Trophoblast cell (in vitro differentiated cells and primary cell): Measurements from ENCODE around the gene BICD1.

Experiments used
- DNase-seq, 2 donors: peaks; one replicate each; pipeline ENCODE4 v3.0.0-alpha.2; 2016
- H2AFZ ChIP-seq: 2 replicates; pipeline ENCODE4 v1.6.1; 2013; ENCODE audit warnings: low read length, moderate library complexity, mild to moderate bottlenecking; ENCODE audit not compliant: insufficient read depth, poor library complexity
- H2AK5ac ChIP-seq: 2 replicates; pipeline ENCODE4 v1.6.1; 2013; ENCODE audit warnings: mild to moderate bottlenecking, low read length
- H2BK120ac ChIP-seq: 2 replicates; pipeline ENCODE4 v1.6.1; 2013; ENCODE audit warnings: low read length, mild to moderate bottlenecking, moderate library complexity; ENCODE audit not compliant: insufficient read depth, poor library complexity
- H2BK12ac ChIP-seq: 2 replicates; pipeline ENCODE4 v1.6.1; 2013; ENCODE audit warnings: mild to moderate bottlenecking, low read length, moderate library complexity
- H2BK5ac ChIP-seq: 2 replicates; pipeline ENCODE4 v1.6.1; 2013; ENCODE audit warnings: low read length, low read depth, moderate library complexity, mild to moderate bottlenecking; ENCODE audit not compliant: poor library complexity
- H3K14ac ChIP-seq: 2 replicates; pipeline ENCODE4 v1.6.1; 2013; ENCODE audit warnings: mild to moderate bottlenecking, low read length
- H3K18ac ChIP-seq: 2 replicates; pipeline ENCODE4 v1.6.1; 2013; ENCODE audit warnings: mild to moderate bottlenecking, low read length
- H3K23ac ChIP-seq: 2 replicates; pipeline ENCODE4 v1.6.1; 2013; ENCODE audit warnings: low read length
- H3K27ac ChIP-seq: 2 replicates; pipeline ENCODE4 v1.5.1; 2013; ENCODE audit warnings: low read depth, mild to moderate bottlenecking, inconsistent platforms, low read length, moderate library complexity
- H3K27me3 ChIP-seq: 2 replicates; pipeline ENCODE4 v1.6.1; 2013; ENCODE audit warnings: inconsistent platforms, mild to moderate bottlenecking, low read length, moderate library complexity; ENCODE audit not compliant: insufficient read depth
- H3K36me3 ChIP-seq, 2 experiments: 1 replicate in 1 of 2; 2 replicates in 1 of 2; pipeline ENCODE4 v1.6.1; 2013; ENCODE audit warnings: low read length in 2 of 2, mild to moderate bottlenecking in 2 of 2, moderate library complexity in 1 of 2; ENCODE audit not compliant: insufficient read depth in 2 of 2, control insufficient read depth in 1 of 2
- H3K4ac ChIP-seq: 2 replicates; pipeline ENCODE4 v1.6.1; 2013; ENCODE audit warnings: low read depth, mild to moderate bottlenecking, low read length, moderate library complexity
- H3K4me1 ChIP-seq, 2 experiments: 1 replicate in 1 of 2; 2 replicates in 1 of 2; pipeline ENCODE4 v1.6.1; 2013; ENCODE audit warnings: low read length in 2 of 2, mild to moderate bottlenecking in 2 of 2, moderate library complexity in 1 of 2; ENCODE audit not compliant: insufficient read depth in 2 of 2, control insufficient read depth in 1 of 2
- H3K4me2 ChIP-seq: 2 replicates; pipeline ENCODE4 v1.6.1; 2013; ENCODE audit warnings: inconsistent platforms, mild to moderate bottlenecking, low read length, moderate library complexity
- H3K4me3 ChIP-seq: 2 replicates; pipeline ENCODE4 v1.5.1; 2013; ENCODE audit warnings: mild to moderate bottlenecking, low read depth, low read length, inconsistent platforms
- H3K79me1 ChIP-seq: one replicate; pipeline ENCODE4 v1.6.1; 2013; ENCODE audit warnings: low read length
- H3K79me2 ChIP-seq: 2 replicates; pipeline ENCODE4 v1.6.1; 2013; ENCODE audit warnings: low read length, mild to moderate bottlenecking; ENCODE audit not compliant: control insufficient read depth, insufficient read depth, poor library complexity
- H3K9ac ChIP-seq: 2 replicates; pipeline ENCODE4 v1.6.1; 2013; ENCODE audit warnings: mild to moderate bottlenecking, low read length
- H3K9me3 ChIP-seq: 2 replicates; pipeline ENCODE4 v1.6.1; 2013; ENCODE audit warnings: low read depth, mild to moderate bottlenecking, control low read depth, inconsistent platforms, low read length; ENCODE audit not compliant: insufficient read depth
- H4K12ac ChIP-seq: 2 replicates; pipeline ENCODE4 v1.6.1; 2013; ENCODE audit warnings: low read depth, mild to moderate bottlenecking, low read length, moderate library complexity
- H4K8ac ChIP-seq: 2 replicates; pipeline ENCODE4 v1.6.1; 2013; ENCODE audit warnings: low read depth, mild to moderate bottlenecking, low read length, moderate library complexity
- H4K91ac ChIP-seq: one replicate; pipeline ENCODE4 v1.6.1; 2013; ENCODE audit warnings: low read depth, mild to moderate bottlenecking, low read length, moderate library complexity
- WGBS: extraction: QIAGEN DNeasy Blood & Tissue Kit; methylation state at CpG from one replicate; pipeline ENCODE4 v1.1.7; 2013; ENCODE audit warnings: missing lambda C conversion rate; ENCODE audit not compliant: insufficient read length, insufficient coverage; ENCODE audit errors: extremely low coverage; 5-methylcytosine and 5-hydroxymethylcytosine counted together

BICD1 gene

GRCh38 chr12:32336261-32336660, 229.6 kb downstream of the BICD1 start:
- no peak overlapping the region for H4K91ac ChIP-seq
- no CpG with 5 or more reads among the region's 4 CpGs for WGBS
- DNase-seq: no peak

DNA sequence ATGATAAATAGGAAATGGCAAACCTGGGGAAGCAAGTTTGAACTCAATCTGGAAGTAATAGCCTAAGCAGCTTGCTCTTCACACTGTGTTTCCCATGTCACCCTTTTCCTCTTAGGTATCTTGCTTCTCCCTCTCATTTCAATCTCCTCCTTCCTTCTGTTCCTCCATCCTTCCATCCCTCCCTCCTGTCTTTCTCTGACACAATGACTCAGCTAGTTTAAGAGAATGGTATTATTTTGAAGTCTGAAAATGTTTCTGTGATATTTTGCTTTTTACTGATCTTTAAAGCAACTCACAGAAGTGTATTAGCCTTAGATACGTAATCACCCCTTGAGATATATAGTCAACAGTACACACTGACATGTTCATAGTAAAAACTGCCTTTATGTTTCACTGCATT, 236.8 kb downstream of the BICD1 start:
- no peak for DNase-seq
- Histone ChIP-seq H2AFZ (no peak overlapping the region), H4K12ac (no peak overlapping the region), H3K9me3 (no peaks in the 10 kb centered on the region), H3K9ac (no peak overlapping the region), H4K91ac (no peak overlapping the region), H2BK5ac (no peak overlapping the region), H3K79me1 (no peaks in the 10 kb centered on the region), H3K23ac (no peak overlapping the region), H3K4me3 (no peak overlapping the region), H3K36me3 (no peaks in the 10 kb centered on the region), H3K18ac (no peak overlapping the region), H2BK12ac (no peak overlapping the region), H3K4me1 (no peaks in the 10 kb centered on the region), H2AK5ac (no peak overlapping the region), H3K14ac (no peak overlapping the region), H3K27ac (no peak overlapping the region), H3K4ac (no peak overlapping the region), H3K27me3 (no peaks in the 10 kb centered on the region), H3K79me2 (no peaks in the 10 kb centered on the region), H3K4me2 (no peak overlapping the region), H2BK120ac (no peak overlapping the region), H4K8ac (no peak overlapping the region)
- no CpG with 5 or more reads among the region's 1 CpG for WGBS

More at GRCh38 chr12:32336261-32336660, 229.6 kb downstream of the BICD1 start:
- Histone ChIP-seq H3K23ac (no peak overlapping the region), H4K8ac (no peak overlapping the region), H3K4me2 (no peak overlapping the region), H3K27me3 (no peaks in the 10 kb centered on the region), H2AFZ (no peak overlapping the region), H3K14ac (no peak overlapping the region), H2BK120ac (no peak overlapping the region), H3K4ac (no peak overlapping the region), H3K4me1 (no peaks in the 10 kb centered on the region), H3K79me2 (no peaks in the 10 kb centered on the region), H4K12ac (no peak overlapping the region), H3K4me3 (no peak overlapping the region), H2BK5ac (no peak overlapping the region), H3K9me3 (no peaks in the 10 kb centered on the region), H3K9ac (no peak overlapping the region), H3K79me1 (no peaks in the 10 kb centered on the region), H3K18ac (no peak overlapping the region), H3K27ac (no peak overlapping the region), H2BK12ac (no peak overlapping the region), H2AK5ac (no peak overlapping the region), H3K36me3 (no peaks in the 10 kb centered on the region)

GRCh38 chr12:32344047-32344446, 237.4 kb downstream of the BICD1 start:
- H3K9ac ChIP-seq: no peak overlapping the region
- H3K79me1 ChIP-seq: no peaks in the 10 kb centered on the region
- H3K23ac ChIP-seq: no peak overlapping the region
- no peak overlapping the region for H3K4me3 ChIP-seq
- H2BK5ac ChIP-seq: no peak overlapping the region
- H4K91ac ChIP-seq: no peak overlapping the region
- H3K18ac ChIP-seq: no peak overlapping the region
- no CpG with 5 or more reads among the region's 7 CpGs for WGBS
- H3K79me2 ChIP-seq: no peaks in the 10 kb centered on the region
- no peak for DNase-seq
- H3K4me1 ChIP-seq: no peaks in the 10 kb centered on the region
- no peak overlapping the region for H2BK12ac ChIP-seq
- H4K12ac ChIP-seq: no peak overlapping the region
- H3K27ac ChIP-seq: no peak overlapping the region
- no peaks in the 10 kb centered on the region for H3K36me3 ChIP-seq
- H3K4ac ChIP-seq: no peak overlapping the region
- H3K27me3 ChIP-seq: no peaks in the 10 kb centered on the region
- H3K14ac ChIP-seq: no peak overlapping the region
- H2BK120ac ChIP-seq: no peak overlapping the region
- no peak overlapping the region for H2AFZ ChIP-seq
- no peak overlapping the region for H3K4me2 ChIP-seq
- H3K9me3 ChIP-seq: no peaks in the 10 kb centered on the region
- no peak overlapping the region for H2AK5ac ChIP-seq
- H4K8ac ChIP-seq: no peak overlapping the region

DNA sequence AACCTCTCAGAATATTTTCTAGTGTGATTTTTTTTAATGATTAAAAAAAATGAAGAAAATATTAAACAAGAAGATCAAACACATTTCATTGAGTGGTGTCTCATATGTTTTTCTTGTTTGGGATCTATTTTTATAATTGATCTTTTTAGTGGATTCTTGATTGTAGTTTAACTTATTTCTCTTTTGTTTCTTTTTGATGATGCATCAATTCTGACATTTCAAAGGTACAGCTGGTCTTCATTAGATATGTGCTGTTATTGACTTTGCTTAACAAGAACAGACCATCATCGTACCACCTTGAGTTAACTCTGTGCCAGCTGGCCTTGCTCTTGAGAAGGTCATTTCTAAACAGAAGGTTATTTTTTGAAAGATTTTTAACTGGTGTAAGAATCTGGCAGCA, 246.9 kb downstream of the BICD1 start:
- Histone ChIP-seq H3K36me3 (no peaks in the 10 kb centered on the region), H3K27me3 (no peaks in the 10 kb centered on the region), H3K9ac (no peak overlapping the region), H3K9me3 (no peaks in the 10 kb centered on the region), H2BK12ac (no peak overlapping the region), H4K12ac (no peak overlapping the region), H3K14ac (no peak overlapping the region), H2BK5ac (no peak overlapping the region), H3K4me1 (no peaks in the 10 kb centered on the region), H3K79me2 (no peaks in the 10 kb centered on the region), H3K27ac (no peak overlapping the region), H4K91ac (no peak overlapping the region), H3K4me3 (no peak overlapping the region), H3K23ac (no peak overlapping the region), H3K4ac (no peak overlapping the region), H2AFZ (no peak overlapping the region), H3K18ac (no peak overlapping the region), H2BK120ac (no peak overlapping the region), H2AK5ac (no peak overlapping the region), H4K8ac (no peak overlapping the region), H3K4me2 (no peak overlapping the region), H3K79me1 (no peaks in the 10 kb centered on the region)
- no CpG with 5 or more reads among the region's 1 CpG for WGBS
- no peak for DNase-seq
